ENCODE data around the gene GPR146.

- no peak for TF ChIP-seq POLR2A (IDR thresholded peaks at IDR 0.05; ENCODE audit: low read depth, low read length)
- TF ChIP-seq POLR2AphosphoS5 (IDR thresholded peaks at IDR 0.05; ENCODE audit: low read depth, low read length) = no peak
These were observed 29.7 kb upstream of the GPR146 start for GRCh38 chr7:1014681-1015080.

Measured in GM12891 (cell line).